Kidney (tissue), 14 donors: ENCODE measurements around the gene SET. TPM values are rescaled to one million over a fixed set of nuclear protein-coding genes. Genes with fewer than 3 reads are reported as not detected.
"Not testable (repeated sequence)": the region's sequence is repeated elsewhere in the genome, so short reads cannot be mapped to it uniquely, and the experiment has no call there.

Experiments used
- DNase-seq, 5 donors: peaks; one replicate each; pipeline ENCODE4 v3.0.0-alpha.2; 2013 to 2020
- FAIRE-seq: peaks from 2 replicates; lab custom pipeline; 2012; peaks lifted over from hg19 to GRCh38; lab: Jason Lieb, UNC
- H3K27ac ChIP-seq, 2 donors: one replicate each; pipeline ENCODE4 v1.7.0; 2013; ENCODE audit warnings: low read depth in 2 of 2, low read length in 2 of 2, inconsistent platforms in 1 of 2
- H3K27me3 ChIP-seq: one replicate; pipeline ENCODE4 v1.7.1; 2013; ENCODE audit warnings: low read length, inconsistent platforms; ENCODE audit not compliant: control insufficient read depth, insufficient read depth
- H3K36me3 ChIP-seq, 3 donors: one replicate each; pipeline versions ENCODE4 v1.7.0 to v1.7.1; 2013; ENCODE audit warnings: low read length in 3 of 3, control low read depth in 1 of 3, inconsistent platforms in 1 of 3; ENCODE audit not compliant: insufficient read depth in 3 of 3, control insufficient read depth in 2 of 3
- H3K4me1 ChIP-seq, 3 donors: one replicate each; pipeline versions ENCODE4 v1.7.0 to v1.7.1; 2013; ENCODE audit warnings: low read length in 3 of 3, inconsistent platforms in 1 of 3, low read depth in 1 of 3; ENCODE audit not compliant: control insufficient read depth in 2 of 3, insufficient read depth in 2 of 3
- H3K4me3 ChIP-seq, 3 donors: one replicate each; pipeline versions ENCODE4 v1.7.0 to v1.8.1; 2013; ENCODE audit warnings: low read length in 3 of 3, control low read depth in 1 of 3, inconsistent platforms in 1 of 3
- H3K9ac ChIP-seq, 3 donors: one replicate each; pipeline versions ENCODE4 v1.7.0 to v1.7.1; 2013; ENCODE audit warnings: low read length in 3 of 3, control low read depth in 1 of 3, inconsistent platforms in 1 of 3
- H3K9me3 ChIP-seq, 3 donors: one replicate each; pipeline versions ENCODE4 v1.7.0 to v1.7.1; 2013; ENCODE audit warnings: low read length in 3 of 3, control low read depth in 1 of 3, inconsistent platforms in 1 of 3; ENCODE audit not compliant: control insufficient read depth in 2 of 3, insufficient read depth in 1 of 3
- CTCF ChIP-seq: IDR thresholded peaks from 3 replicates; pipeline ENCODE4 v1.5.1; 2012; ENCODE audit warnings: mild to moderate bottlenecking, moderate library complexity, borderline replicate concordance; ENCODE audit not compliant: insufficient read depth; ENCODE audit errors: extremely low read depth
- intact Hi-C: fragments of 100-400 bp; cut with DNase I; formaldehyde crosslinking; loops from one replicate; pipeline ENCODE4 v1.11.1; 2022
- polyA plus RNA-seq: library from polyadenylated mRNA; stranded (reverse); fragments of 350-450 nt; fragmentation: Illumina TruSeq; extraction: RNeasy Lipid Tissue Mini Kit (QIAGEN cat#74804); gene quantifications from one replicate; pipeline ENCODE4 v1.2.3, GENCODE V29; 2014; ENCODE audit warnings: low read depth, low replicate concordance; ENCODE audit not compliant: insufficient read depth
- total RNA-seq: library from RNA; stranded (reverse); fragmentation: NEBNext Ultra II Directional; extraction: Animal tissue kit (Norgen Biotek cat#: 25700); gene quantifications from one replicate; pipeline ENCODE4 v1.2.1, GENCODE V29; 2021
- donor health status: control.
- donor health status: control.
- donor health status: control.
- donor health status: control.
- donor health status: control.
- donor health status: DM: yes; HTN: yes; CAD: no.
- donor health status: Normal renal cell carcinoma (clear cell type).

SET gene
- total and polyA plus RNA-seq, 2 donors from 2014 or later: 127 to 247 TPM

DNA sequence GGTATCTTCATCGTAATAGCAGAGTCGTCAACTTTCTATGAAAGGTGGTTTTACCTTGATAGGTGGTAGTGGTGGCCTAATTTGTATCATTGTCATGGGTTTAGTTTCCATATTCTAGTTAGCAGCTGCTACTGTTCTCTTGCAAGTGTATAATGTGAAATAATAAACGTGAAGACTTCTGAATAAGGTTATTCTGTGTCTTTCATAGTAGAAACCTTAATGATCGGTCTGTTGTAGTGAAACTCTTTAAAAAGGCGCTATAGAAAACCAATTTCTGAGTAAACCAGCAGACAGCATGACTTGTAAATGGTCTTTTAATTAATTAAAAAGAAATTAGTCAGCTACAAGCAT, 1.6 kb downstream of the SET start:
- intact Hi-C loops: no loop called here
- no peaks in the 10 kb centered on the region for H3K27me3 ChIP-seq
- DNase-seq (no peak), FAIRE-seq (no peak)
- H3K27ac ChIP-seq: peak overlapping the region in 1 of 2 donors; percentile 28
- no peaks in the 10 kb centered on the region for H3K9me3 ChIP-seq
- peaks cover 8 to 18% (median 10%) of the 10 kb centered on the region in 3 donors for H3K4me1 ChIP-seq
- H3K9ac ChIP-seq: peak overlapping the region; percentile 50 to 93 (median 82)
- TF ChIP-seq CTCF: no peak
- peaks cover 13 to 32% (median 16%) of the 10 kb centered on the region in 3 donors for H3K36me3 ChIP-seq
- H3K4me3 ChIP-seq: peak overlapping the region; percentile 79 to 86 (median 84)

- peaks cover 4 to 10% (median 5%) of the 10 kb centered on the region in 3 donors for H3K4me1 ChIP-seq
- H3K36me3 ChIP-seq: peaks cover 13 to 34% (median 16%) of the 10 kb centered on the region in 3 donors
- H3K27ac ChIP-seq, H3K4me3 ChIP-seq, intact Hi-C loops, H3K27me3 ChIP-seq, H3K9ac ChIP-seq, FAIRE-seq, H3K9me3 ChIP-seq, DNase-seq: not testable (repeated sequence)
Observed at GRCh38 chr9:128693738-128694137, 4.7 kb downstream of the SET start.

DNA sequence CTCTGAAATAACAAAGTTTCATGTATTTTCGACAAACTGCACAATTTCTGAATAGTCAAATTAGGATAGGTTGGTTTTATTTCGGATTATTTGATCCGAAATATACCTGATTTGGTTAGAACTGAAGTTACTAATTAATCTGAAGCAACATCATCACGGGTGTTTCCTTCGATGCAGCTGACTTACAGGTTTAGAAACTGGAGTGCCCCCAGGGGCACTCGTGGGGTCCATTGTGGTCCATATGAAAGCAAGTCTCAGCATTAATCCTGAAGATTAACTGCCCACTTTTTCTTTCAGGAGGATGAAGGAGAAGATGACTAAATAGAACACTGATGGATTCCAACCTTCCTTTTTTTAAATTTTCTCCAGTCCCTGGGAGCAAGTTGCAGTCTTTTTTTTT, 5.3 kb downstream of the SET start:
- H3K36me3 ChIP-seq: peaks cover 13 to 34% (median 16%) of the 10 kb centered on the region in 3 donors
- no peaks in the 10 kb centered on the region for H3K9me3 ChIP-seq
- TF ChIP-seq CTCF: no peak
- H3K27me3 ChIP-seq: no peaks in the 10 kb centered on the region
- FAIRE-seq (no peak), DNase-seq (no peak)
- peaks cover 4 to 10% (median 5%) of the 10 kb centered on the region in 3 donors for H3K4me1 ChIP-seq
- H3K9ac ChIP-seq: no peak overlapping the region
- intact Hi-C loops: no loop called here
- no peak overlapping the region for H3K4me3 ChIP-seq
- no peak overlapping the region for H3K27ac ChIP-seq

- peaks cover 6 to 27% (median 12%) of the 10 kb centered on the region in 3 donors for H3K36me3 ChIP-seq
- DNase-seq: peak in 1 of 5 donors; percentile 7
- intact Hi-C loops: no loop called here
- no peak overlapping the region for H3K4me3 ChIP-seq
- H3K27ac ChIP-seq: no peak overlapping the region
- no peak for TF ChIP-seq CTCF
- peaks cover 0 to 3% (median 0%) of the 10 kb centered on the region in 3 donors for H3K4me1 ChIP-seq
- H3K9ac ChIP-seq: no peak overlapping the region
- no peak for FAIRE-seq
- H3K9me3 ChIP-seq: no peaks in the 10 kb centered on the region
- no peaks in the 10 kb centered on the region for H3K27me3 ChIP-seq
Observed at GRCh38 chr9:128696923-128697707, 8.1 kb downstream of the SET start.

DNA sequence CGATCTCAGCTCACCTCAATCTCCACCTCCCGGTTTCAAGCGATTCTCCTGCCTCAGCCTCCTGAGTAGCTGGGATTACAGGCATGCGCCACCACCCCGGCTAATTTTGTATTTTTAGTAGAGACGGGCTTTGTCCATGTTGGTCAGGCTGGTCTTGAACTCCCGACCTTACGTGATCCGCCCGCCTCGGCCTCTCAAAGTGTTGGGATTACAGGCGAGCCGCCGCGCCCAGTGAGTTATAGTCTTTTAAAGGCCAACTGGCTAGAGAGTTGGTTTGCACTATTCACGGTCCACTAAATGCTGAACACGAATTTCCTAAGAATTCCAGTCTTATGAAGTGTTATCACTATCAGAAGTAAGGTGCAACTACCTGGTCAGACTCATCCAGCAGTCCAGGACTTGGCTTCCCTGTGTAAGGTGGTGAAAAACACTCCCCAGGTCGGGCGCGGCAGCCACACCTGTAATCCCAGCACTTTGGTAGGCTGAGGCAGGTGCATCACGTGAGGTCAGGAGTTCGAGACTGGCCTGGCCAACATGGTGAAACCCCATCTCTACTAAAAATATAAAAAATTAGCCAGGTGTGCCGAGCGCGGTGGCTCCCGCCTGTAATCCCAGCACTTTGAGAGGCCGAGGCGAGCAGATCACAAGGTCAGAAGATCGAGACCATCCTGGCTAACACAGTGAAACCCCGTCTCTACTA, 10.2 kb downstream of the SET start:
- H3K4me3 ChIP-seq, H3K9me3 ChIP-seq, H3K36me3 ChIP-seq, H3K9ac ChIP-seq, FAIRE-seq, H3K27ac ChIP-seq, H3K4me1 ChIP-seq, H3K27me3 ChIP-seq, intact Hi-C loops: not testable (repeated sequence)
- DNase-seq: peak in 1 of 5 donors; percentile 51
